PC-3 (cell line): Measurements from ENCODE around the gene PTPRN2. TPM values are rescaled to one million over a fixed set of nuclear protein-coding genes. Genes with fewer than 3 reads are reported as not detected.

Experiments used
- ATAC-seq: fragments of 200-7000 bp; cut with Tn5 transposase; 2 replicates; pipeline ENCODE4 v1.9.1; 2020; ENCODE audit warnings: mild to moderate bottlenecking, moderate library complexity
- BruUV-seq: library from RNA; stranded (reverse); fragments of 400-500 nt; replicated peaks from 2 replicates; lab custom pipeline; 2021; lab: Mats Ljungman, UMichigan
- CTCF ChIA-PET: fragments of 300-600 bp; sonication (Branson Sonifier 250); formaldehyde crosslinking; loops from one replicate; lab custom pipeline; 2022; ENCODE audit warnings: antibody characterized with exemption; lab: Charles Lee
- POLR2A ChIA-PET: fragments of 300-600 bp; sonication (Branson Sonifier 250); formaldehyde crosslinking; loops from one replicate; lab custom pipeline; 2022; ENCODE audit warnings: antibody characterized with exemption; ENCODE audit not compliant: unreplicated experiment; lab: Charles Lee
- DNase-seq: peaks from one replicate; pipeline ENCODE4 v3.0.0-alpha.2; 2015
- H2AFZ ChIP-seq: fragments of 300-600 bp; sonication (generic); 2 replicates; pipeline ENCODE4 v1.6.0; 2016; ENCODE audit warnings: antibody characterized with exemption, low read length
- H3F3A ChIP-seq: fragments of 300-600 bp; sonication (generic); one replicate; pipeline ENCODE4 v1.6.0; 2017; ENCODE audit warnings: antibody characterized with exemption, low read length, control low read depth, mild to moderate bottlenecking; ENCODE audit not compliant: unreplicated experiment
- H3K27ac ChIP-seq: fragments of 300-600 bp; sonication (generic); 2 replicates; pipeline ENCODE4 v1.5.1; 2016; ENCODE audit warnings: mild to moderate bottlenecking, low read length
- H3K27me3 ChIP-seq: fragments of 300-600 bp; sonication (generic); 2 replicates; pipeline ENCODE4 v1.6.1; 2016; ENCODE audit warnings: low read length, mixed read lengths
- H3K36me3 ChIP-seq: fragments of 300-600 bp; sonication (generic); 2 replicates; pipeline ENCODE4 v1.6.1; 2016; ENCODE audit warnings: low read depth, mixed run types, low read length, mixed read lengths
- H3K4me1 ChIP-seq: fragments of 300-600 bp; sonication (generic); 2 replicates; pipeline ENCODE4 v1.5.1; 2016; ENCODE audit warnings: low read length; ENCODE audit not compliant: insufficient read depth
- H3K4me2 ChIP-seq: fragments of 300-600 bp; sonication (generic); 2 replicates; pipeline ENCODE4 v1.6.0; 2016; ENCODE audit warnings: low read length
- H3K4me3 ChIP-seq: fragments of 300-600 bp; sonication (generic); 2 replicates; pipeline ENCODE4 v1.5.1; 2016; ENCODE audit warnings: mild to moderate bottlenecking, low read length, mixed read lengths
- H3K79me2 ChIP-seq: fragments of 300-600 bp; sonication (generic); 2 replicates; pipeline ENCODE4 v1.6.1; 2017; ENCODE audit warnings: low read length, mixed read lengths
- H3K9ac ChIP-seq: fragments of 300-600 bp; sonication (generic); 2 replicates; pipeline ENCODE4 v1.6.0; 2016; ENCODE audit warnings: mild to moderate bottlenecking, low read length
- H3K9me2 ChIP-seq: fragments of 300-600 bp; sonication (generic); replicated peaks from 2 replicates; pipeline ENCODE4 v1.6.1; 2016; ENCODE audit warnings: mixed run types, low read length, mixed read lengths
- H3K9me3 ChIP-seq: fragments of 300-600 bp; sonication (generic); 2 replicates; pipeline ENCODE4 v1.6.1; 2016; ENCODE audit warnings: low read length, mixed read lengths
- H4K20me1 ChIP-seq: fragments of 300-600 bp; sonication (generic); 2 replicates; pipeline ENCODE4 v1.6.1; 2016; ENCODE audit warnings: low read length, mixed read lengths
- CTCF ChIP-seq: fragments of 300-600 bp; sonication (generic); conservative IDR thresholded peaks from 2 replicates; pipeline ENCODE4 v1.5.1; 2017; ENCODE audit warnings: antibody characterized with exemption, low read depth, mild to moderate bottlenecking, low read length
- EZH2 ChIP-seq: fragments of 300-600 bp; sonication (generic); IDR thresholded peaks from one replicate; pipeline ENCODE4 v1.6.1; 2017; ENCODE audit warnings: antibody characterized with exemption, mild to moderate bottlenecking, low read length; ENCODE audit not compliant: unreplicated experiment
- EZH2phosphoT487 ChIP-seq: fragments of 300-600 bp; sonication (generic); IDR thresholded peaks from 2 replicates; pipeline ENCODE4 v1.6.1; 2018; ENCODE audit warnings: mild to moderate bottlenecking, antibody characterized with exemption, low read length, borderline replicate concordance
- intact Hi-C: fragments of 100-400 bp; cut with micrococcal nuclease; formaldehyde crosslinking; loops from 2 replicates; pipeline ENCODE4 v1.9.0; 2023
- total RNA-seq: library from RNA; depleted of rRNA; stranded (reverse); fragments of >200 nt; gene quantifications from 2 replicates; pipeline ENCODE4 v1.2.3, GENCODE V29; 2014

The PTPRN2 gene
- total RNA-seq, 1 experiment from 2014 or later = 3.2 TPM

- Histone ChIP-seq H3K4me3 (no peak overlapping the region), H3K9me3 (no peaks in the 10 kb centered on the region)
- ATAC-seq = no peak
These were observed 815.9 kb downstream of the PTPRN2 start for GRCh38 chr7:157771689-157772088.

GRCh38 chr7:157770716-157771320 is 816.8 kb downstream of the PTPRN2 start:
- no TSS peak for BruUV-seq
- no peaks in the 10 kb centered on the region for H3K79me2 ChIP-seq
- no peaks in the 10 kb centered on the region for H3K9me3 ChIP-seq
- ChIA-PET CTCF (interaction anchor here (0.5 kb wide), 1 partner anchor 42 kb away, joined by 5 read pairs; no protein-coding TSS in a partner anchor), POLR2A (no interaction called here)
- no peaks in the 10 kb centered on the region for H3K36me3 ChIP-seq
- ATAC-seq (no peak), DNase-seq (no peak)
- H4K20me1 ChIP-seq = no peaks in the 10 kb centered on the region
- H3K9ac ChIP-seq = no peak overlapping the region
- H3K27ac ChIP-seq = no peak overlapping the region
- TF ChIP-seq CTCF = no peak
- no peak for TF ChIP-seq EZH2
- TF ChIP-seq EZH2phosphoT487 = no peak
- no peak overlapping the region for H3K4me3 ChIP-seq
- no peaks in the 10 kb centered on the region for H3F3A ChIP-seq
- no peaks in the 10 kb centered on the region for H3K27me3 ChIP-seq
- intact Hi-C loops = no loop called here
- no peak overlapping the region for H3K4me2 ChIP-seq
- H3K9me2 ChIP-seq = no peaks in the 10 kb centered on the region
- no peak overlapping the region for H2AFZ ChIP-seq
- no peaks in the 10 kb centered on the region for H3K4me1 ChIP-seq

More at GRCh38 chr7:157771689-157772088, 815.9 kb downstream of the PTPRN2 start:
- Histone ChIP-seq H3K27ac (no peak overlapping the region), H3K9me2 (no peaks in the 10 kb centered on the region), H3F3A (no peaks in the 10 kb centered on the region), H4K20me1 (no peaks in the 10 kb centered on the region), H3K9ac (no peak overlapping the region), H3K36me3 (no peaks in the 10 kb centered on the region), H3K27me3 (no peaks in the 10 kb centered on the region), H3K4me1 (no peaks in the 10 kb centered on the region), H3K79me2 (no peaks in the 10 kb centered on the region), H2AFZ (no peak overlapping the region), H3K4me2 (no peak overlapping the region)
- POLR2A ChIA-PET = no interaction called here
- intact Hi-C loops = no loop called here
- DNase-seq = no peak
- BruUV-seq = no TSS peak
- CTCF ChIA-PET = no interaction called here
- TF ChIP-seq EZH2 = no peak
- no peak for TF ChIP-seq CTCF
- no peak for TF ChIP-seq EZH2phosphoT487

GRCh38 chr7:157769526-157770215 is 818.0 kb downstream of the PTPRN2 start:
- H4K20me1 ChIP-seq = no peaks in the 10 kb centered on the region
- H3K9me2 ChIP-seq = no peaks in the 10 kb centered on the region
- no peak for TF ChIP-seq CTCF
- no peak for TF ChIP-seq EZH2phosphoT487
- intact Hi-C loops = no loop called here
- no TSS peak for BruUV-seq
- no peaks in the 10 kb centered on the region for H3K36me3 ChIP-seq
- H3K9me3 ChIP-seq = no peaks in the 10 kb centered on the region
- no peak overlapping the region for H3K4me2 ChIP-seq
- ChIA-PET POLR2A (no interaction called here), CTCF (no interaction called here)
- H3F3A ChIP-seq = no peaks in the 10 kb centered on the region
- H3K27ac ChIP-seq = no peak overlapping the region
- H3K4me3 ChIP-seq = no peak overlapping the region
- H3K27me3 ChIP-seq = no peaks in the 10 kb centered on the region
- DNase-seq (no peak), ATAC-seq (no peak)
- no peak overlapping the region for H2AFZ ChIP-seq
- H3K4me1 ChIP-seq = no peaks in the 10 kb centered on the region
- H3K9ac ChIP-seq = no peak overlapping the region
- no peaks in the 10 kb centered on the region for H3K79me2 ChIP-seq
